Endothelial cell of coronary artery (primary cell): ENCODE data around the gene COL2A1. TPM values are rescaled to one million over a fixed set of nuclear protein-coding genes. Genes with fewer than 3 reads are reported as not detected.

ENCODE experiments used
- total RNA-seq: library from RNA; depleted of rRNA; stranded (reverse); fragments of >200 nt; gene quantifications from 2 replicates; pipeline ENCODE4 v1.2.3, GENCODE V29; 2014

The COL2A1 gene
- not detected in 2 replicates for total RNA-seq

DNA sequence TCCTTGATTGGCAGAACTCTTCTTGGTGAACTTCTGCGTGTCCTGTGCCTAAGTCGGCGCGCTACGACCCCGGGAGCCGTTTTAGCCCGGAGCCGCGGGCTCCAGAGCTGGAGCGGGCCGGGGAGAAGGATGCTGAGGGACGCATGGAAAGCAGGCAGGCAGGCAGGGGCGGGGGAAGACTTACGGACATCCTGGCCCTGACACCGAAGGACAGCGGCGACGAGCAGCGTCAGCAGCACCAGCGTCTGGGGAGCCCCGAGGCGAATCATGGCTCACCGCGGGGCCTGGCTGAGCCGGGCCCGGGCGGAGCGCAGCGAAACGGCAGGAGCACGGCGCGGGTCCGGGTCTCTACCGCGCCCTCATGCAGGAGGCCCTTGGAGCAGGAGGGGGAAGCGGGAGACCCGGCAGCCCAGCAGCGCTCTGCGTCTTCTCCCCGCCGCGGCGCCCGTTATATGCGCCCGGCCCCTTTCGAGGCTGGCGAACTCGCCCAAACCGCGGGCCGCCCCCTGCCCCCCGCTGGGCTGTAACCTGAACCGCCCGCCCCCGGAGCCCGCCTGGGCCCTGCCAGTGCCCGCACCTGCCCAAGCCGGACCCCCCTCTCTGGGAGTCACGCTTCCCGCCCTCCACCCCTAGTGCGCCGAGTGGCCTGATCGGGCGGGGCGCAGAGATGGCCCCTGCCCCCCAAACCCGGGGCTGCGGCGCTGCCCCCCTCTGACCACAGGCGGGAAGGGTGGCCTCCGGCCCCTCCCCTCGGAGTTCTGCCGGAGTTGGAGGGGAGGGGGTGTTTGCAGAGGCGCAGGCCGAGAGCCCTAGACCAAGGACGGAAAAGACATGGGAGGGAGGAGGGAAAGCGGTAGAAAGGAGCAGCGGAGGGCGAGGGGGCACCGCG, at the start of gene COL2A1:
TSS of gene COL2A1 (minus strand) at position 424 of the 889 bp plus-strand sequence. CDS start at position 269, 155 bp downstream.

GRCh38 chr12:47963340-47964040, 40.8 kb downstream of the COL2A1 start, which contains the start of gene TMEM106C:
Gene TMEM106C, plus strand, starts transcription at chr12:47963596. Its CDS starts 641 bp downstream, at chr12:47964237.

Other genes starting within 250 kb of the COL2A1 start
- gene RAPGEF3, start 245.6 kb downstream of the COL2A1 start, total RNA-seq: 26.9 and 27.4 TPM in 2 replicates
- 12.2 and 13.0 TPM in 2 replicates for gene SLC48A1, start 231.2 kb downstream of the COL2A1 start, total RNA-seq
- 40.8 and 60.9 TPM in 2 replicates for gene HDAC7, start 184.6 kb downstream of the COL2A1 start, total RNA-seq
- gene VDR, start 99.5 kb downstream of the COL2A1 start, total RNA-seq: 0.27 and 0.47 TPM in 2 replicates
- gene TMEM106C, start 40.9 kb downstream of the COL2A1 start, total RNA-seq: 38.6 and 65.9 TPM in 2 replicates
- gene SENP1, start 101.6 kb upstream of the COL2A1 start, total RNA-seq: 9.4 and 11.2 TPM in 2 replicates
- 66.2 and 82.8 TPM in 2 replicates for gene PFKM, start 114.9 kb upstream of the COL2A1 start, total RNA-seq
- gene ASB8, start 153.0 kb upstream of the COL2A1 start, total RNA-seq: 10.8 and 11.4 TPM in 2 replicates
- 0.09 and 0.28 TPM in 2 replicates for gene CCDC184, start 179.2 kb upstream of the COL2A1 start, total RNA-seq
- not detected in 2 replicates for gene OR10AD1, start 198.8 kb upstream of the COL2A1 start, total RNA-seq